HG02610 (cell line): Measurements from ENCODE around the gene NOBOX.
"Not testable (repeated sequence)": the region's sequence is repeated elsewhere in the genome, so short reads cannot be mapped to it uniquely, and the experiment has no call there.

Source experiments
- ATAC-seq: cut with Tn5 transposase; IDR thresholded peaks from one replicate; pipeline ENCODE4 v1.9.1; 2021; ENCODE audit warnings: mild to moderate bottlenecking, moderate library complexity; ENCODE audit not compliant: unreplicated experiment

NOBOX gene

GRCh38 chr7:144403649-144404061, at the start of gene NOBOX:
Gene NOBOX, minus strand, starts transcription at chr7:144403693.
- no peak for ATAC-seq

GRCh38 chr7:144452064-144452463, 48.6 kb upstream of the NOBOX start:
- ATAC-seq, result peak; percentile 77

GRCh38 chr7:144445590-144445989, 42.1 kb upstream of the NOBOX start:
- ATAC-seq, result no peak

- no peak for ATAC-seq
Measured at GRCh38 chr7:144439717-144440205, 36.3 kb upstream of the NOBOX start.

- no peak for ATAC-seq
Measured at GRCh38 chr7:144438759-144439158, 35.3 kb upstream of the NOBOX start.

- peak; percentile 58 for ATAC-seq
Measured at GRCh38 chr7:144437370-144438191, 34.1 kb upstream of the NOBOX start.

- no peak for ATAC-seq
Measured at GRCh38 chr7:144436500-144436899, 33.0 kb upstream of the NOBOX start.

GRCh38 chr7:144428431-144428830, 24.9 kb upstream of the NOBOX start:
- no peak for ATAC-seq

GRCh38 chr7:144427539-144427938, 24.0 kb upstream of the NOBOX start:
- not testable (repeated sequence) for ATAC-seq

- not testable (repeated sequence) for ATAC-seq
Measured at GRCh38 chr7:144418931-144419330, 15.4 kb upstream of the NOBOX start.

- no peak for ATAC-seq
Measured at GRCh38 chr7:144416341-144416740, 12.8 kb upstream of the NOBOX start.

GRCh38 chr7:144415858-144416257, 12.4 kb upstream of the NOBOX start:
- ATAC-seq, result no peak

GRCh38 chr7:144414815-144415214, 11.3 kb upstream of the NOBOX start:
- ATAC-seq, result no peak

- no peak for ATAC-seq
Measured at GRCh38 chr7:144410441-144410840, 6.9 kb upstream of the NOBOX start.

GRCh38 chr7:144408121-144408520, 4.6 kb upstream of the NOBOX start:
- ATAC-seq, result no peak

- ATAC-seq, result no peak
Measured at GRCh38 chr7:144407266-144407931, 3.9 kb upstream of the NOBOX start.

- no peak for ATAC-seq
Measured at GRCh38 chr7:144404946-144405345, 1.5 kb upstream of the NOBOX start.

- no peak for ATAC-seq
Measured at GRCh38 chr7:144403102-144403501, 391 bp downstream of the NOBOX start.

- ATAC-seq, result no peak
Measured at GRCh38 chr7:144401490-144401889, 2.0 kb downstream of the NOBOX start.

- ATAC-seq, result no peak
Measured at GRCh38 chr7:144399946-144400345, 3.5 kb downstream of the NOBOX start.

- ATAC-seq, result no peak
Measured at GRCh38 chr7:144398911-144399310, 4.6 kb downstream of the NOBOX start.

GRCh38 chr7:144398291-144398690, 5.2 kb downstream of the NOBOX start:
- ATAC-seq, result no peak
